GM10847 (cell line): ENCODE results near the gene OSER1.

Source experiments
- POLR2A ChIP-seq: IDR thresholded peaks from 2 replicates; pipeline ENCODE4 v1.6.1; 2011; ENCODE audit not compliant: insufficient read length; ENCODE audit errors: extremely low read depth

Gene OSER1

GRCh38 chr20:44231713-44232468 is 21.3 kb upstream of the OSER1 start:
- TF ChIP-seq POLR2A: no peak

- no peak for TF ChIP-seq POLR2A
These were observed 20.6 kb upstream of the OSER1 start for GRCh38 chr20:44231193-44231592.

GRCh38 chr20:44228465-44229258 is 18.1 kb upstream of the OSER1 start:
- no peak for TF ChIP-seq POLR2A

- TF ChIP-seq POLR2A: no peak
These were observed 14.1 kb upstream of the OSER1 start for GRCh38 chr20:44224637-44225036.

- TF ChIP-seq POLR2A: no peak
These were observed 13.2 kb upstream of the OSER1 start for GRCh38 chr20:44223721-44224120.

GRCh38 chr20:44222633-44223368 is 12.2 kb upstream of the OSER1 start:
- TF ChIP-seq POLR2A: no peak

GRCh38 chr20:44222027-44222426 is 11.5 kb upstream of the OSER1 start:
- no peak for TF ChIP-seq POLR2A

- no peak for TF ChIP-seq POLR2A
These were observed 10.9 kb upstream of the OSER1 start for GRCh38 chr20:44221368-44221954.

GRCh38 chr20:44219791-44220190 is 9.2 kb upstream of the OSER1 start:
- TF ChIP-seq POLR2A: no peak

- no peak for TF ChIP-seq POLR2A
These were observed 8.7 kb upstream of the OSER1 start for GRCh38 chr20:44219170-44219730.

- TF ChIP-seq POLR2A: no peak
These were observed 7.9 kb upstream of the OSER1 start for GRCh38 chr20:44218446-44218845.

- no peak for TF ChIP-seq POLR2A
These were observed 6.9 kb upstream of the OSER1 start for GRCh38 chr20:44217342-44218092.

GRCh38 chr20:44215125-44215524 is 4.6 kb upstream of the OSER1 start:
- no peak for TF ChIP-seq POLR2A

GRCh38 chr20:44212792-44213191 is 2.2 kb upstream of the OSER1 start:
- TF ChIP-seq POLR2A: no peak

GRCh38 chr20:44211177-44212039 is 837 bp upstream of the OSER1 start:
- TF ChIP-seq POLR2A: no peak
